ENCODE results near the gene CAMK1G. TPM values are rescaled to one million over a fixed set of nuclear protein-coding genes. Genes with fewer than 3 reads are reported as not detected.

CAMK1G gene
- polyA plus RNA-seq, 1 of the 3 experiments (the other 2 are of a cell fraction) = 15.1 TPM

DNA sequence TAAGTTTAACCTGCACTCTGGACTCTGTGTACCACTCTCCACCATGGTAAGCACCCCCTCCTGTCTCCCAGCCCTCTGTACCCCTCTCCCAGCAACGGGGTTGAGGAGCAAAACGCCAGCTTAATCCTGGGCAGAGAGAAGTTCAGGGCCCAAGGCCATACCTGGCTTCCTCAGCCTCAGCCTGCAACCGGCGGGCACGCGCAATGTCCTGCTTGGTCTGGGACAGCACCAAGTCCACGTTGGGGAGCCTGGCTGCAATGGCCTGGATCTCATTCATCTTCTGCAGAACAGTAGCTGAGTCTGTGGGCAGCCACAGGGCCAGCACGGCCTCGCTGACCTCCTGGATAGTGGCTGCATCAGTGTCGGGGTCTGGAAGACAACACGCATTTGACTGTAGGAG lies 34.8 kb downstream of the CAMK1G start:
- Histone ChIP-seq H4K20me1 (ENCODE audit: insufficient read depth) (no peaks in the 10 kb centered on the region), H3F3A (replicated peaks; ENCODE audit: insufficient read depth) (no peaks in the 10 kb centered on the region), H3K27ac (ENCODE audit: low read depth in 2 of 2, low read length in 1 of 2) (no peak overlapping the region), H3K4me2 (no peak overlapping the region), H3K27me3 (ENCODE audit: insufficient read depth) (no peaks in the 10 kb centered on the region), H3K9me2 (no peaks in the 10 kb centered on the region), H3K36me3 (replicated peaks in 1 of 2; ENCODE audit: control insufficient read depth in 1 of 2, insufficient read depth in 2 of 2, low read length in 1 of 2) (peaks cover 5 to 19% of the 10 kb centered on the region in 2 experiments), H3K4me1 (ENCODE audit: control insufficient read depth in 1 of 2, insufficient read depth in 2 of 2, low read depth in 1 of 2, low read length in 1 of 2) (peaks cover 9 to 30% of the 10 kb centered on the region in 2 experiments; a peak in 2 of 4 replicates), H2AFZ (ENCODE audit: low read depth) (no peak overlapping the region), H3K9me3 (no peaks in the 10 kb centered on the region), H3K79me2 (ENCODE audit: insufficient read depth) (no peaks in the 10 kb centered on the region), H3K9ac (no peak overlapping the region), H3K4me3 (ENCODE audit: low read depth in 2 of 2, low read length in 1 of 2) (no peak overlapping the region)
- CTCF ChIA-PET = interaction anchor here (1.0 to 6.9 kb wide), 6 partner anchors 10 to 75 kb away, joined by 5 to 43 read pairs (median 10); no protein-coding TSS in a partner anchor
- POLR2A ChIA-PET = no interaction called here
- TF ChIP-seq FOXM1 (IDR thresholded peaks at IDR 0.05; ENCODE audit: low read depth) = no peak
- no peak for TF ChIP-seq GATA2 (CRISPR knock-in tag; IDR thresholded peaks at IDR 0.05)
- TF ChIP-seq TCF12 (IDR thresholded peaks at IDR 0.05) = no peak
- WGBS (ENCODE audit: low lambda C conversion rate) = 83% methylated on average over 7 of the region's 11 CpGs
- DNase-seq = no peak

DNA sequence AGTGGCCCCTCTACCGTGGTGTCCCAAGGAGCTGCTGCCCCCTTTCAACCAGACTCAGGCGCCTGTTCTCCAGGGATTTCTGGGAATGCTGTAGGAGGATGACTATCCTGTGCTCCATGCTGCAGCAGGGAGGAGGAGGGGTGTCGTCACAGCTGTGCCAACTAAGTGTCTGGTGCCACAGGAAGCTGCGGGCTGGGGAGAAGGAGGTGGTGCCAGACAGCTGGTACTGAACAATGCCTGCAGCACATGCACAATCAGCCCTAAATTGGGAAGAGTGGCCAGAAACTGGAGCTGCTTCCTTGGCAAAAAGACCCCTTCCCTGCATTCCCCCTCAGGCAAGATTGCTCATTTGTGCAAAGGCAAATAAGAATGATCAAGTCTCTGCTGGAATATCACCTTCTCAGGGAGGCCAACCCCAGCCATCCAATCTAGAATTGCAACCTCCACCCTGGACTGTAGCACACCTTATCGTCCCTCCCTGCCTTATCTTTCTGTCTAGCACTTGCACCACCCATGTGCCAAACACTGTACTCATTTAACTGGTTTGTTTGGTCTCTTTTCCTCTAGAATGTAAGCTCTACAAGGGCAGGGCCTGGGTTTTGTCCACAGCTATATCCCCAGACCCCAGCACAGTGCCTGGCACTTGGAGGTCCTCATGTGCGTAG lies 35.4 kb downstream of the CAMK1G start:
- TF ChIP-seq POLR2AphosphoS5 (IDR thresholded peaks at IDR 0.05; ENCODE audit: low read depth, low read length) (no peak), NFIC (IDR thresholded peaks at IDR 0.05; ENCODE audit: borderline replicate concordance) (0 out of 2 replicates have a peak, but pooled peaks have one; percentile 33), TCF12 (IDR thresholded peaks at IDR 0.05) (peak; percentile 29; the same call in 1 of the 2 replicates)
- H3K27me3 ChIP-seq (ENCODE audit: insufficient read depth) = no peaks in the 10 kb centered on the region
- H3F3A ChIP-seq (replicated peaks; ENCODE audit: insufficient read depth) = no peaks in the 10 kb centered on the region
- no peak overlapping the region for H3K4me2 ChIP-seq
- no peaks in the 10 kb centered on the region for H4K20me1 ChIP-seq (ENCODE audit: insufficient read depth)
- no peak overlapping the region for H2AFZ ChIP-seq (ENCODE audit: low read depth)
- H3K9me2 ChIP-seq = no peaks in the 10 kb centered on the region
- H3K36me3 ChIP-seq (replicated peaks in 1 of 2; ENCODE audit: control insufficient read depth in 1 of 2, insufficient read depth in 2 of 2, low read length in 1 of 2) = peaks cover 5 to 19% of the 10 kb centered on the region in 2 experiments
- DNase-seq = peak; percentile 53
- no peaks in the 10 kb centered on the region for H3K9me3 ChIP-seq
- no peak overlapping the region for H3K9ac ChIP-seq
- peaks cover 9 to 31% of the 10 kb centered on the region in 2 experiments; a peak in 2 of 4 replicates for H3K4me1 ChIP-seq (ENCODE audit: control insufficient read depth in 1 of 2, insufficient read depth in 2 of 2, low read depth in 1 of 2, low read length in 1 of 2)
- no peak overlapping the region for H3K4me3 ChIP-seq (ENCODE audit: low read depth in 2 of 2, low read length in 1 of 2)
- H3K27ac ChIP-seq (ENCODE audit: low read depth in 2 of 2, low read length in 1 of 2) = no peak overlapping the region
- H3K79me2 ChIP-seq (ENCODE audit: insufficient read depth) = no peaks in the 10 kb centered on the region
- 65% methylated on average over 4 of the region's 6 CpGs for WGBS (ENCODE audit: low lambda C conversion rate)
- POLR2A ChIA-PET = no interaction called here
- CTCF ChIA-PET = interaction anchor here (0.6 to 6.9 kb wide), 13 partner anchors 9 to 663 kb away, joined by 3 to 43 read pairs (median 5); no protein-coding TSS in a partner anchor

GRCh38 chr1:209619696-209620486 lies 36.4 kb downstream of the CAMK1G start:
- no peaks in the 10 kb centered on the region for H3K9me2 ChIP-seq
- H3K9me3 ChIP-seq = no peaks in the 10 kb centered on the region
- H3K9ac ChIP-seq = no peak overlapping the region
- no peaks in the 10 kb centered on the region for H3F3A ChIP-seq (replicated peaks; ENCODE audit: insufficient read depth)
- H3K36me3 ChIP-seq (replicated peaks in 1 of 2; ENCODE audit: control insufficient read depth in 1 of 2, insufficient read depth in 2 of 2, low read length in 1 of 2) = peaks cover 1 to 17% of the 10 kb centered on the region in 2 experiments
- H4K20me1 ChIP-seq (ENCODE audit: insufficient read depth) = no peaks in the 10 kb centered on the region
- no peak overlapping the region for H2AFZ ChIP-seq (ENCODE audit: low read depth)
- ChIA-PET CTCF (interaction anchor here (0.7 to 6.9 kb wide), 12 partner anchors 8 to 73 kb away, joined by 3 to 43 read pairs (median 4); no protein-coding TSS in a partner anchor), POLR2A (no interaction called here)
- TF ChIP-seq CTCF (IDR thresholded peaks at IDR 0.05) (no peak), JUND (IDR thresholded peaks at IDR 0.05) (no peak)
- H3K4me3 ChIP-seq (ENCODE audit: low read depth in 2 of 2, low read length in 1 of 2) = no peak overlapping the region
- H3K4me2 ChIP-seq = no peak overlapping the region
- WGBS (ENCODE audit: low lambda C conversion rate) = 79% methylated on average over 7 of the region's 7 CpGs
- no peak overlapping the region for H3K27ac ChIP-seq (ENCODE audit: low read depth in 2 of 2, low read length in 1 of 2)
- no peaks in the 10 kb centered on the region for H3K27me3 ChIP-seq (ENCODE audit: insufficient read depth)
- no peak for DNase-seq
- no peaks in the 10 kb centered on the region for H3K79me2 ChIP-seq (ENCODE audit: insufficient read depth)
- H3K4me1 ChIP-seq (ENCODE audit: control insufficient read depth in 1 of 2, insufficient read depth in 2 of 2, low read depth in 1 of 2, low read length in 1 of 2) = peaks cover 10 to 31% of the 10 kb centered on the region in 2 experiments; a peak in 2 of 4 replicates

All from SK-N-SH (cell line).